Spleen (tissue), 11 donors: ENCODE measurements around the gene BMP3. TPM values are rescaled to one million over a fixed set of nuclear protein-coding genes. Genes with fewer than 3 reads are reported as not detected.

ENCODE experiments used
- DNase-seq: peaks from one replicate; pipeline ENCODE4 v3.0.0-alpha.2; 2020
- H3K27ac ChIP-seq, 8 donors: fragments of 200-600 bp; sonication (generic) in 7 of 8; 1 replicate in 4 of 8; 2 replicates in 4 of 8; pipeline versions ENCODE4 v1.5.0 to v1.8.0; 2016 to 2021; ENCODE audit warnings: inconsistent platforms in 4 of 8, mild to moderate bottlenecking in 4 of 8, moderate library complexity in 1 of 8
- H3K27me3 ChIP-seq, 7 donors: fragments of 200-600 bp; sonication (generic) in 6 of 7; replicated peaks in 1 of 7; 1 replicate in 4 of 7; 2 replicates in 3 of 7; pipeline versions ENCODE4 v1.5.0 to v1.8.0; 2016 to 2021; ENCODE audit warnings: inconsistent platforms in 3 of 7, mild to moderate bottlenecking in 1 of 7
- H3K36me3 ChIP-seq, 6 donors: fragments of 200-600 bp; sonication (generic) in 5 of 6; 1 replicate in 4 of 6; 2 replicates in 2 of 6; pipeline versions ENCODE4 v1.5.0 to v1.8.0; 2016 to 2021; ENCODE audit warnings: inconsistent platforms in 2 of 6
- H3K4me1 ChIP-seq, 6 donors: fragments of 200-600 bp; sonication (generic) in 5 of 6; 1 replicate in 3 of 6; 2 replicates in 3 of 6; pipeline versions ENCODE4 v1.5.0 to v1.8.0; 2016 to 2021; ENCODE audit warnings: inconsistent platforms in 3 of 6
- H3K4me3 ChIP-seq, 8 donors: fragments of 200-600 bp; sonication (generic) in 7 of 8; 1 replicate in 4 of 8; 2 replicates in 4 of 8; pipeline versions ENCODE4 v1.5.0 to v1.8.0; 2016 to 2021; ENCODE audit warnings: inconsistent platforms in 4 of 8, mild to moderate bottlenecking in 4 of 8, moderate library complexity in 2 of 8
- H3K9me3 ChIP-seq, 8 donors: fragments of 200-600 bp; sonication (generic) in 7 of 8; 1 replicate in 4 of 8; 2 replicates in 4 of 8; pipeline versions ENCODE4 v1.5.0 to v1.8.0; 2016 to 2021; ENCODE audit warnings: inconsistent platforms in 4 of 8
- CTCF ChIP-seq, 11 experiments: fragments of 200-600 bp in 7 of 11; fragments of 450-650 bp in 4 of 11; sonication (generic) in 4 of 11; IDR thresholded peaks in 8 of 11; conservative IDR thresholded peaks in 3 of 11; 1 replicate in 7 of 11; 2 replicates in 4 of 11; pipeline versions ENCODE4 v1.4.0 to v1.8.0; 2016 to 2021; ENCODE audit warnings: antibody characterized with exemption in 11 of 11, inconsistent platforms in 4 of 11, mild to moderate bottlenecking in 1 of 11
- POLR2A ChIP-seq, 3 donors: fragments of 450-650 bp; IDR thresholded peaks; one replicate each; pipeline ENCODE4 v1.5.1; 2017; ENCODE audit warnings: antibody characterized with exemption in 3 of 3, mild to moderate bottlenecking in 1 of 3
- POLR2AphosphoS5 ChIP-seq, 3 donors: sonication (generic); formaldehyde crosslinking; IDR thresholded peaks; one replicate each; pipeline ENCODE4 v1.5.1; 2017; ENCODE audit warnings: antibody characterized with exemption in 3 of 3
- WGBS, 5 donors: extraction: QIAGEN DNeasy Blood & Tissue Kit in 3 of 5; methylation state at CpG; one replicate each; pipeline versions ENCODE4 v1.1.5 to v1.1.7; 2013 to 2018; 5-methylcytosine and 5-hydroxymethylcytosine counted together
- intact Hi-C: fragments of 100-400 bp; cut with DNase I; formaldehyde crosslinking; loops from one replicate; pipeline ENCODE4 v1.15.0; 2023; ENCODE audit warnings: low total_unique reads
- polyA plus RNA-seq, 3 donors: library from polyadenylated mRNA; stranded (reverse); fragments of 200-250 nt; gene quantifications; one replicate each; pipeline ENCODE4 v1.2.1, GENCODE V29; 2013
- total RNA-seq, 7 donors: library from RNA; depleted of rRNA in 3 of 7; stranded (reverse); fragments of >200 nt in 3 of 7; fragmentation: NEBNext Ultra II Directional in 4 of 7; extraction: Animal tissue kit (Norgen Biotek cat#: 25700) in 4 of 7; gene quantifications; one replicate each; pipeline versions ENCODE4 v1.1.0 to v1.2.1, GENCODE V29; 2016 to 2021
- donor health status: healthy with polysubstance abuse.
- donor health status: DM: no; HTN: no; CAD: no; lungs with moderate emphysema.
- donor health status: DM: no; HTN: no; CAD: no.
- donor health status: Bipolar disorder and iron deficiency.
- donor health status: healthy.
- donor health status: DM: no; HTN: no; CAD: no.
- donor health status: DM: yes; HTN: yes; CAD: no.

The BMP3 gene
- total and polyA plus RNA-seq, 10 donors, result 0.06 to 0.33 (median 0.23) TPM; not detected in 3

GRCh38 chr4:81049330-81049729 lies 18.8 kb downstream of the BMP3 start:
- no peak for DNase-seq
- Histone ChIP-seq H3K27me3 (peaks cover 0 to 8% (median 0%) of the 10 kb centered on the region in 7 donors), H3K4me3 (no peak overlapping the region), H3K36me3 (no peaks in the 10 kb centered on the region), H3K27ac (no peak overlapping the region), H3K9me3 (no peaks in the 10 kb centered on the region), H3K4me1 (peaks cover 0 to 8% (median 5%) of the 10 kb centered on the region in 6 donors)
- WGBS, 5 donors, result 86 to 94% (median 91%) methylated on average over 4 of the region's 4 CpGs
- intact Hi-C loops, result no loop called here
- TF ChIP-seq POLR2AphosphoS5 (IDR thresholded peaks at IDR 0.05) (no peak), POLR2A (IDR thresholded peaks at IDR 0.05) (no peak), CTCF (IDR thresholded peaks at IDR 0.05 in 8 of 11, conservative IDR thresholded peaks at IDR 0.05 in 3 of 11) (no peak)

GRCh38 chr4:81049907-81050306 lies 19.4 kb downstream of the BMP3 start:
- peaks cover 0 to 8% (median 0%) of the 10 kb centered on the region in 7 donors for H3K27me3 ChIP-seq
- no peaks in the 10 kb centered on the region for H3K36me3 ChIP-seq
- DNase-seq, result no peak
- H3K4me3 ChIP-seq, result no peak overlapping the region
- no peaks in the 10 kb centered on the region for H3K9me3 ChIP-seq
- intact Hi-C loops, result no loop called here
- H3K27ac ChIP-seq, result no peak overlapping the region
- TF ChIP-seq POLR2AphosphoS5 (IDR thresholded peaks at IDR 0.05) (no peak), CTCF (IDR thresholded peaks at IDR 0.05 in 8 of 11, conservative IDR thresholded peaks at IDR 0.05 in 3 of 11) (no peak), POLR2A (IDR thresholded peaks at IDR 0.05) (no peak)
- WGBS, 5 donors, result 49 to 85% (median 77%) methylated on average over 3 of the region's 3 CpGs
- H3K4me1 ChIP-seq, result peaks cover 0 to 8% (median 5%) of the 10 kb centered on the region in 6 donors

- intact Hi-C loops, result no loop called here
- 57 to 64% (median 62%) methylated on average over 7 of the region's 7 CpGs for WGBS, 5 donors
- no peak for DNase-seq
- no peaks in the 10 kb centered on the region for H3K27me3 ChIP-seq
- TF ChIP-seq POLR2A (IDR thresholded peaks at IDR 0.05), result no peak
- peak in 10 of 11 experiments; percentile 19 to 72 (median 51) for TF ChIP-seq CTCF (IDR thresholded peaks at IDR 0.05 in 8 of 11, conservative IDR thresholded peaks at IDR 0.05 in 3 of 11)
- no peaks in the 10 kb centered on the region for H3K36me3 ChIP-seq
- no peak overlapping the region for H3K4me3 ChIP-seq
- H3K4me1 ChIP-seq, result peaks cover 0 to 8% (median 5%) of the 10 kb centered on the region in 6 donors
- H3K9me3 ChIP-seq, result no peaks in the 10 kb centered on the region
- H3K27ac ChIP-seq, result no peak overlapping the region
Observed at GRCh38 chr4:81052119-81053068, 21.9 kb downstream of the BMP3 start.

- TF ChIP-seq POLR2A (IDR thresholded peaks at IDR 0.05) (no peak), CTCF (IDR thresholded peaks at IDR 0.05 in 8 of 11, conservative IDR thresholded peaks at IDR 0.05 in 3 of 11) (no peak), POLR2AphosphoS5 (IDR thresholded peaks at IDR 0.05) (no peak)
- 34 to 71% (median 54%) methylated on average over 1 of the region's 1 CpG for WGBS, 5 donors
- H3K27me3 ChIP-seq, result no peaks in the 10 kb centered on the region
- H3K27ac ChIP-seq, result no peak overlapping the region
- H3K9me3 ChIP-seq, result no peaks in the 10 kb centered on the region
- H3K36me3 ChIP-seq, result no peaks in the 10 kb centered on the region
- no peak overlapping the region for H3K4me3 ChIP-seq
- intact Hi-C loops, result no loop called here
- no peaks in the 10 kb centered on the region for H3K4me1 ChIP-seq
- no peak for DNase-seq
Observed at GRCh38 chr4:81058621-81059020, 28.1 kb downstream of the BMP3 start.
